Endodermal cell (in vitro differentiated cells): ENCODE measurements around the gene KLHDC7B. TPM values are rescaled to one million over a fixed set of nuclear protein-coding genes. Genes with fewer than 3 reads are reported as not detected.

Experiments used
- DNase-seq: peaks from one replicate; pipeline ENCODE4 v3.0.0-alpha.2; 2017
- H3K27ac ChIP-seq: 2 replicates; pipeline ENCODE4 v1.5.1; 2013; ENCODE audit warnings: mild to moderate bottlenecking, low read depth, low read length, moderate library complexity
- H3K27me3 ChIP-seq: 2 replicates; pipeline ENCODE4 v1.6.1; 2013; ENCODE audit warnings: mild to moderate bottlenecking, low read length, moderate library complexity; ENCODE audit not compliant: insufficient read depth, control insufficient read depth, poor library complexity, severe bottlenecking
- H3K36me3 ChIP-seq: 2 replicates; pipeline ENCODE4 v1.7.0; 2013; ENCODE audit warnings: mild to moderate bottlenecking, low read length, moderate library complexity; ENCODE audit not compliant: control insufficient read depth, insufficient read depth
- H3K4me1 ChIP-seq: one replicate; pipeline ENCODE4 v1.7.0; 2013; ENCODE audit warnings: low read length; ENCODE audit not compliant: control insufficient read depth, insufficient read depth
- H3K4me3 ChIP-seq: 2 replicates; pipeline ENCODE4 v1.5.1; 2013; ENCODE audit warnings: mild to moderate bottlenecking, low read length, moderate library complexity
- H3K9ac ChIP-seq: 2 replicates; pipeline ENCODE4 v1.6.1; 2013; ENCODE audit warnings: mild to moderate bottlenecking, low read length, moderate library complexity; ENCODE audit not compliant: poor library complexity, severe bottlenecking; ENCODE audit errors: extremely low read depth
- H3K9me3 ChIP-seq: 2 replicates; pipeline ENCODE4 v1.6.1; 2013; ENCODE audit warnings: mild to moderate bottlenecking, low read length, moderate library complexity; ENCODE audit not compliant: control insufficient read depth
- H3K27ac Mint-ChIP-seq: 2 replicates; pipeline ENCODE4 v1.8.0; 2020; ENCODE audit warnings: mixed read lengths
- H3K27me3 Mint-ChIP-seq: 2 replicates; pipeline ENCODE4 v1.8.0; 2021; ENCODE audit warnings: mild to moderate bottlenecking, mixed read lengths; ENCODE audit not compliant: insufficient read depth
- H3K36me3 Mint-ChIP-seq: 2 replicates; pipeline ENCODE4 v1.8.0; 2020; ENCODE audit warnings: low read depth, mixed read lengths
- H3K4me1 Mint-ChIP-seq: 2 replicates; pipeline ENCODE4 v1.8.0; 2020; ENCODE audit warnings: mixed read lengths
- H3K4me3 Mint-ChIP-seq: 2 replicates; pipeline ENCODE4 v1.8.0; 2020; ENCODE audit warnings: mild to moderate bottlenecking, moderate library complexity, mixed read lengths
- H3K9me3 Mint-ChIP-seq: 2 replicates; pipeline ENCODE4 v1.8.0; 2020; ENCODE audit warnings: mild to moderate bottlenecking, mixed read lengths
- CTCF ChIP-seq: fragments of 200-600 bp; sonication (generic); conservative IDR thresholded peaks from 2 replicates; pipeline ENCODE4 v1.5.0; 2021; ENCODE audit warnings: antibody characterized with exemption, mild to moderate bottlenecking
- WGBS, 2 experiments: methylation state at CpG; one replicate each; pipeline versions ENCODE4 v1.1.5 to v1.1.7; 2013; ENCODE audit warnings: missing lambda C conversion rate in 2 of 2, mixed read lengths in 1 of 2; ENCODE audit not compliant: insufficient coverage in 1 of 2, insufficient read length in 1 of 2; 5-methylcytosine and 5-hydroxymethylcytosine counted together
- total RNA-seq, 2 donors: library from RNA; stranded (reverse); fragmentation: NEBNext Ultra II Directional in 1 of 2; extraction: Animal tissue kit (Norgen Biotek cat#: 25700) in 1 of 2; gene quantifications; 2 replicates in 1 of 2; 3 replicates in 1 of 2; pipeline ENCODE4 v1.2.1, GENCODE V29; 2021

KLHDC7B gene
- total RNA-seq, 2 donors from 2014 or later: not detected

DNA sequence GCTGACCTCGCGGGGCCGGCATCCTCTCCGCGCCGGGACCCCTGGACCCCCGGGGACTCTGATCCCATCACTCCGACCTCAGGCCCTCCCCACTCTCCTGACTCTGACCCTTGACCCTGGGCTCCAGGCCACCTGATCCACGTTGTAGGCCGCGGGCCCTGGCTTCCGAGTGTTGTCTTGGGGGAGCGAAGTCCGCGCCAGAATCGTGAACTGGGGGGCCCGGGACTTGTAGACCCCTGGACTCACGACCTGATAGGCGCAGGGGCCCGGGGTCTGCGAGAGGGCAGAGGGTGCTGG, 15.2 kb upstream of the KLHDC7B start:
- Histone ChIP-seq H3K4me1 (no peaks in the 10 kb centered on the region), H3K9ac (no peak overlapping the region), H3K36me3 (no peaks in the 10 kb centered on the region), H3K4me3 (no peak overlapping the region), H3K27ac (no peak overlapping the region), H3K9me3 (no peaks in the 10 kb centered on the region), H3K27me3 (peaks cover 57% of the 10 kb centered on the region)
- Mint-ChIP-seq H3K36me3 (no peaks in the 10 kb centered on the region), H3K4me1 (peaks cover 8% of the 10 kb centered on the region), H3K4me3 (peak overlapping the region; percentile 56), H3K27ac (no peak overlapping the region), H3K27me3 (peaks cover 65% of the 10 kb centered on the region), H3K9me3 (no peaks in the 10 kb centered on the region)
- DNase-seq: no peak
- TF ChIP-seq CTCF: no peak
- 9 to 15% methylated on average over 4 to 21 of the region's 21 CpGs for WGBS, 2 experiments

- Histone ChIP-seq H3K9me3 (no peaks in the 10 kb centered on the region), H3K27me3 (peaks cover 57% of the 10 kb centered on the region), H3K4me1 (no peaks in the 10 kb centered on the region), H3K36me3 (no peaks in the 10 kb centered on the region), H3K4me3 (peak overlapping the region; percentile 75), H3K9ac (peak overlapping the region; percentile 41), H3K27ac (no peak overlapping the region)
- no peak for TF ChIP-seq CTCF
- WGBS, 2 experiments: 12 to 14% methylated on average over 8 to 53 of the region's 53 CpGs
- peaks cover 65% of the 10 kb centered on the region for H3K27me3 Mint-ChIP-seq
- no peak overlapping the region for H3K27ac Mint-ChIP-seq
- peak overlapping the region; percentile 56 for H3K4me3 Mint-ChIP-seq
- peaks cover 8% of the 10 kb centered on the region for H3K4me1 Mint-ChIP-seq
- DNase-seq: peak; percentile 90
- H3K36me3 Mint-ChIP-seq: no peaks in the 10 kb centered on the region
- H3K9me3 Mint-ChIP-seq: no peaks in the 10 kb centered on the region
These were observed 14.7 kb upstream of the KLHDC7B start for GRCh38 chr22:50530877-50531545.

- Mint-ChIP-seq H3K4me1 (peaks cover 8% of the 10 kb centered on the region), H3K27ac (no peak overlapping the region), H3K4me3 (peak overlapping the region; percentile 56), H3K36me3 (no peaks in the 10 kb centered on the region), H3K9me3 (no peaks in the 10 kb centered on the region), H3K27me3 (peaks cover 65% of the 10 kb centered on the region)
- WGBS, 2 experiments: 6% methylated on average over 13 to 44 of the region's 44 CpGs
- H3K27ac ChIP-seq: no peak overlapping the region
- peak overlapping the region; percentile 75 for H3K4me3 ChIP-seq
- no peaks in the 10 kb centered on the region for H3K36me3 ChIP-seq
- peaks cover 57% of the 10 kb centered on the region for H3K27me3 ChIP-seq
- H3K9me3 ChIP-seq: no peaks in the 10 kb centered on the region
- no peaks in the 10 kb centered on the region for H3K4me1 ChIP-seq
- no peak for TF ChIP-seq CTCF
- peak; percentile 75 for DNase-seq
- peak overlapping the region; percentile 41 for H3K9ac ChIP-seq
These were observed 14.1 kb upstream of the KLHDC7B start for GRCh38 chr22:50531546-50531961.
